ENCODE measurements around the gene CIBAR2. TPM values are rescaled to one million over a fixed set of nuclear protein-coding genes. Genes with fewer than 3 reads are reported as not detected.

Gene CIBAR2
- total and polyA plus RNA-seq, 2 experiments from 2014 or later: not detected

DNA sequence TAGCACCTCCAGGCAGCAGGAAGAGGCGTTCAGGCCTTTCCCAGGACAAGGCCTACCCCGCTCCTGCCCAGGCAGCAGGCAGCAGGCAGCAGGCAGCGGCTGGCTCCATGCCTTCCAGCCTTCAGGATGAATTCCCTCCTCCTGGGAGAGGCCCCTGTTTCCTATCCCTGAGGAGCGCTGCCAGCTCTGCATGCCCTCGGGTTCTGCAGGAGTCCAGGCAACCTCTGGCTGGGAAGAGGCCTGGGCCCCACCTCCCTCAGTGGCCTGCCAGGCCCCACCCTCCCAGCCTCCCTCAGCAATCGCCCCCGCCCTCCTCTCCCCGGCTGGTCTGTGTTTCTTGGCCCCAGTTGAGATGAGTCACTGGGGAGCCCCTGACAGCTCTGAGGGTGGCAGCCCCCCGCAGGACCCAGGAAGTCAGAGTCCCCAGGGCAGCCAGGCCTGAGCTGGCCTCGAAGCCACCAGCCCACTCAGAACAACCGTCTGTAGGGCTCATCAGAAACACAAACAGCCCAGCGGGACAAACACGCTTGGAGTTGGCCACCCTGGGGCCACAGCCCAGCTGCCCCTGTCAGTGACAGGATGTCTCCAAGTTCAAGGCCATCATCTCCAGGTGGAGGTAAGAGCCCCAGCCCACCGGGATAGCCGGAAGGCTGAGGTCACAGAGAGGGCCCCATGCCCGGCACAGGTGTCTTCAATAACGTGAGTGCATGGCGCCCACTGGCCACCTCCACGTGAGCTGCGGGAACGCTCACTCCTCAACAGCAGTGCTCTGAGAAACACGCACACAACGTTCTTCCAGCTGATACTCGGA, 39.5 kb upstream of the CIBAR2 start:
- peaks cover 5% of the 10 kb centered on the region for H3K4me1 Mint-ChIP-seq
- TF ChIP-seq EZH2phosphoT487 (IDR thresholded peaks at IDR 0.05; ENCODE audit: unreplicated experiment) (no peak), EZH2 (IDR thresholded peaks at IDR 0.05; ENCODE audit: low read depth, unreplicated experiment) (no peak), CREB1 (CRISPR knock-in tag; IDR thresholded peaks at IDR 0.05; ENCODE audit: low read depth) (no peak), NANOG (IDR thresholded peaks at IDR 0.05; ENCODE audit: borderline replicate concordance) (no peak), ZNF331 (CRISPR knock-in tag; IDR thresholded peaks at IDR 0.05; ENCODE audit: low read depth) (no peak), STAT1 (IDR thresholded peaks at IDR 0.05; ENCODE audit: unreplicated experiment) (no peak), ZNF114 (CRISPR knock-in tag; IDR thresholded peaks at IDR 0.05) (no peak), POLR2AphosphoS5 (IDR thresholded peaks at IDR 0.05; ENCODE audit: low read depth) (no peak), REST (IDR thresholded peaks at IDR 0.05; ENCODE audit: unreplicated experiment) (no peak)
- TF ChIP-seq, protein P1, sequence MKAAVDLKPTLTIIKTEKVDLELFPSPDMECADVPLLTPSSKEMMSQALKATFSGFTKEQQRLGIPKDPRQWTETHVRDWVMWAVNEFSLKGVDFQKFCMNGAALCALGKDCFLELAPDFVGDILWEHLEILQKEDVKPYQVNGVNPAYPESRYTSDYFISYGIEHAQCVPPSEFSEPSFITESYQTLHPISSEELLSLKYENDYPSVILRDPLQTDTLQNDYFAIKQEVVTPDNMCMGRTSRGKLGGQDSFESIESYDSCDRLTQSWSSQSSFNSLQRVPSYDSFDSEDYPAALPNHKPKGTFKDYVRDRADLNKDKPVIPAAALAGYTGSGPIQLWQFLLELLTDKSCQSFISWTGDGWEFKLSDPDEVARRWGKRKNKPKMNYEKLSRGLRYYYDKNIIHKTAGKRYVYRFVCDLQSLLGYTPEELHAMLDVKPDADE (IDR thresholded peaks at IDR 0.05): no peak
- TF ChIP-seq, protein P2, sequence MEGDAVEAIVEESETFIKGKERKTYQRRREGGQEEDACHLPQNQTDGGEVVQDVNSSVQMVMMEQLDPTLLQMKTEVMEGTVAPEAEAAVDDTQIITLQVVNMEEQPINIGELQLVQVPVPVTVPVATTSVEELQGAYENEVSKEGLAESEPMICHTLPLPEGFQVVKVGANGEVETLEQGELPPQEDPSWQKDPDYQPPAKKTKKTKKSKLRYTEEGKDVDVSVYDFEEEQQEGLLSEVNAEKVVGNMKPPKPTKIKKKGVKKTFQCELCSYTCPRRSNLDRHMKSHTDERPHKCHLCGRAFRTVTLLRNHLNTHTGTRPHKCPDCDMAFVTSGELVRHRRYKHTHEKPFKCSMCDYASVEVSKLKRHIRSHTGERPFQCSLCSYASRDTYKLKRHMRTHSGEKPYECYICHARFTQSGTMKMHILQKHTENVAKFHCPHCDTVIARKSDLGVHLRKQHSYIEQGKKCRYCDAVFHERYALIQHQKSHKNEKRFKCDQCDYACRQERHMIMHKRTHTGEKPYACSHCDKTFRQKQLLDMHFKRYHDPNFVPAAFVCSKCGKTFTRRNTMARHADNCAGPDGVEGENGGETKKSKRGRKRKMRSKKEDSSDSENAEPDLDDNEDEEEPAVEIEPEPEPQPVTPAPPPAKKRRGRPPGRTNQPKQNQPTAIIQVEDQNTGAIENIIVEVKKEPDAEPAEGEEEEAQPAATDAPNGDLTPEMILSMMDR (conservative IDR thresholded peaks at IDR 0.05; ENCODE audit: low read depth in 2 of 2): no peak
- TF ChIP-seq, protein P3, sequence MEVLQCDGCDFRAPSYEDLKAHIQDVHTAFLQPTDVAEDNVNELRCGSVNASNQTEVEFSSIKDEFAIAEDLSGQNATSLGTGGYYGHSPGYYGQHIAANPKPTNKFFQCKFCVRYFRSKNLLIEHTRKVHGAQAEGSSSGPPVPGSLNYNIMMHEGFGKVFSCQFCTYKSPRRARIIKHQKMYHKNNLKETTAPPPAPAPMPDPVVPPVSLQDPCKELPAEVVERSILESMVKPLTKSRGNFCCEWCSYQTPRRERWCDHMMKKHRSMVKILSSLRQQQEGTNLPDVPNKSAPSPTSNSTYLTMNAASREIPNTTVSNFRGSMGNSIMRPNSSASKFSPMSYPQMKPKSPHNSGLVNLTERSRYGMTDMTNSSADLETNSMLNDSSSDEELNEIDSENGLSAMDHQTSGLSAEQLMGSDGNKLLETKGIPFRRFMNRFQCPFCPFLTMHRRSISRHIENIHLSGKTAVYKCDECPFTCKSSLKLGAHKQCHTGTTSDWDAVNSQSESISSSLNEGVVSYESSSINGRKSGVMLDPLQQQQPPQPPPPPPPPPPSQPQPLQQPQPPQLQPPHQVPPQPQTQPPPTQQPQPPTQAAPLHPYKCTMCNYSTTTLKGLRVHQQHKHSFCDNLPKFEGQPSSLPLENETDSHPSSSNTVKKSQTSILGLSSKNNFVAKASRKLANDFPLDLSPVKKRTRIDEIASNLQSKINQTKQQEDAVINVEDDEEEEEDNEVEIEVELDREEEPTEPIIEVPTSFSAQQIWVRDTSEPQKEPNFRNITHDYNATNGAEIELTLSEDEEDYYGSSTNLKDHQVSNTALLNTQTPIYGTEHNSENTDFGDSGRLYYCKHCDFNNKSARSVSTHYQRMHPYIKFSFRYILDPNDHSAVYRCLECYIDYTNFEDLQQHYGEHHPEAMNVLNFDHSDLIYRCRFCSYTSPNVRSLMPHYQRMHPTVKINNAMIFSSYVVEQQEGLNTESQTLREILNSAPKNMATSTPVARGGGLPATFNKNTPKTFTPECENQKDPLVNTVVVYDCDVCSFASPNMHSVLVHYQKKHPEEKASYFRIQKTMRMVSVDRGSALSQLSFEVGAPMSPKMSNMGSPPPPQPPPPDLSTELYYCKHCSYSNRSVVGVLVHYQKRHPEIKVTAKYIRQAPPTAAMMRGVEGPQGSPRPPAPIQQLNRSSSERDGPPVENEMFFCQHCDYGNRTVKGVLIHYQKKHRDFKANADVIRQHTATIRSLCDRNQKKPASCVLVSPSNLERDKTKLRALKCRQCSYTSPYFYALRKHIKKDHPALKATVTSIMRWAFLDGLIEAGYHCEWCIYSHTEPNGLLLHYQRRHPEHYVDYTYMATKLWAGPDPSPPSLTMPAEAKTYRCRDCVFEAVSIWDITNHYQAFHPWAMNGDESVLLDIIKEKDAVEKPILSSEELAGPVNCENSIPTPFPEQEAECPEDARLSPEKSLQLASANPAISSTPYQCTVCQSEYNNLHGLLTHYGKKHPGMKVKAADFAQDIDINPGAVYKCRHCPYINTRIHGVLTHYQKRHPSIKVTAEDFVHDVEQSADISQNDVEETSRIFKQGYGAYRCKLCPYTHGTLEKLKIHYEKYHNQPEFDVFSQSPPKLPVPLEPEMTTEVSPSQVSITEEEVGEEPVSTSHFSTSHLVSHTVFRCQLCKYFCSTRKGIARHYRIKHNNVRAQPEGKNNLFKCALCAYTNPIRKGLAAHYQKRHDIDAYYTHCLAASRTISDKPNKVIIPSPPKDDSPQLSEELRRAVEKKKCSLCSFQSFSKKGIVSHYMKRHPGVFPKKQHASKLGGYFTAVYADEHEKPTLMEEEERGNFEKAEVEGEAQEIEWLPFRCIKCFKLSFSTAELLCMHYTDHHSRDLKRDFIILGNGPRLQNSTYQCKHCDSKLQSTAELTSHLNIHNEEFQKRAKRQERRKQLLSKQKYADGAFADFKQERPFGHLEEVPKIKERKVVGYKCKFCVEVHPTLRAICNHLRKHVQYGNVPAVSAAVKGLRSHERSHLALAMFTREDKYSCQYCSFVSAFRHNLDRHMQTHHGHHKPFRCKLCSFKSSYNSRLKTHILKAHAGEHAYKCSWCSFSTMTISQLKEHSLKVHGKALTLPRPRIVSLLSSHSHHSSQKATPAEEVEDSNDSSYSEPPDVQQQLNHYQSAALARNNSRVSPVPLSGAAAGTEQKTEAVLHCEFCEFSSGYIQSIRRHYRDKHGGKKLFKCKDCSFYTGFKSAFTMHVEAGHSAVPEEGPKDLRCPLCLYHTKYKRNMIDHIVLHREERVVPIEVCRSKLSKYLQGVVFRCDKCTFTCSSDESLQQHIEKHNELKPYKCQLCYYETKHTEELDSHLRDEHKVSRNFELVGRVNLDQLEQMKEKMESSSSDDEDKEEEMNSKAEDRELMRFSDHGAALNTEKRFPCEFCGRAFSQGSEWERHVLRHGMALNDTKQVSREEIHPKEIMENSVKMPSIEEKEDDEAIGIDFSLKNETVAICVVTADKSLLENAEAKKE (CRISPR knock-in tag; IDR thresholded peaks at IDR 0.05): no peak
- H3K36me3 Mint-ChIP-seq (ENCODE audit: low read depth): no peaks in the 10 kb centered on the region; the same call in 2 of the 3 replicates
- H3K27ac ChIP-seq (ENCODE audit: low read depth): no peak overlapping the region
- no peak overlapping the region for H3K4me3 Mint-ChIP-seq
- H3K27ac Mint-ChIP-seq: no peak overlapping the region
- H3K4me2 ChIP-seq: no peak overlapping the region
- H3K9me3 Mint-ChIP-seq: peaks cover 3% of the 10 kb centered on the region; the same call in 2 of the 3 replicates
- no peaks in the 10 kb centered on the region for H3F3A ChIP-seq (replicated peaks; ENCODE audit: low read depth)
- DNase-seq (ENCODE audit: low spot score) (no peak), ATAC-seq (peak; percentile 64)
- no peak overlapping the region for H2AFZ ChIP-seq
- H3K27me3 Mint-ChIP-seq (ENCODE audit: insufficient read depth, low read depth, poor library complexity): peaks cover 13% of the 10 kb centered on the region
- no peaks in the 10 kb centered on the region for H3K27me3 ChIP-seq (ENCODE audit: insufficient read depth)
- no peaks in the 10 kb centered on the region for H4K20me1 ChIP-seq (replicated peaks; ENCODE audit: insufficient read depth)
- H3K79me2 ChIP-seq (replicated peaks; ENCODE audit: insufficient read depth): no peaks in the 10 kb centered on the region
- no peaks in the 10 kb centered on the region for H3K36me3 ChIP-seq (ENCODE audit: insufficient read depth)
- H3K4me3 ChIP-seq: no peak overlapping the region
- no peaks in the 10 kb centered on the region for H3K9me2 ChIP-seq (ENCODE audit: insufficient read depth)
- no peaks in the 10 kb centered on the region for H3K4me1 ChIP-seq (ENCODE audit: insufficient read depth)
